ENCODE results near the gene CD9.

DNA sequence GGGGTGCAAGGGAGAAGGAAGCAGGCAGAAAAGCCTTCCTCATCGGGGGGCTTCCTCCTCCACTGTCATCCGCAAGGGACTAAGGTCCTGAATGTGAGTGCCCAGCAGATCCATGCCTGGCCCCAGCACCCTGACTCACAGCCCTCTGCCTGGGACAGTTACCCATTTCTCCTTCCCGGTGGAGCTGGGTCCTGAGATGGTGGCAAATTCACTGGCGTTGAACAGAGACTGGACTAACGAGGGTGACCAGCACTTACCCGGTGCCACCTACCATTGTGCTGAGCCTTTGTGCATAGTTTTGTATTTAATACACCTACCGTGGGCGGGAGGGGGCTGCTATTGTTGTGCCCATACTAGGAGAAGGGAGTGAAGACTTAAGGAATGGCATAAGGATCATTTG, 79.4 kb downstream of the CD9 start:
- TF ChIP-seq, protein P1, sequence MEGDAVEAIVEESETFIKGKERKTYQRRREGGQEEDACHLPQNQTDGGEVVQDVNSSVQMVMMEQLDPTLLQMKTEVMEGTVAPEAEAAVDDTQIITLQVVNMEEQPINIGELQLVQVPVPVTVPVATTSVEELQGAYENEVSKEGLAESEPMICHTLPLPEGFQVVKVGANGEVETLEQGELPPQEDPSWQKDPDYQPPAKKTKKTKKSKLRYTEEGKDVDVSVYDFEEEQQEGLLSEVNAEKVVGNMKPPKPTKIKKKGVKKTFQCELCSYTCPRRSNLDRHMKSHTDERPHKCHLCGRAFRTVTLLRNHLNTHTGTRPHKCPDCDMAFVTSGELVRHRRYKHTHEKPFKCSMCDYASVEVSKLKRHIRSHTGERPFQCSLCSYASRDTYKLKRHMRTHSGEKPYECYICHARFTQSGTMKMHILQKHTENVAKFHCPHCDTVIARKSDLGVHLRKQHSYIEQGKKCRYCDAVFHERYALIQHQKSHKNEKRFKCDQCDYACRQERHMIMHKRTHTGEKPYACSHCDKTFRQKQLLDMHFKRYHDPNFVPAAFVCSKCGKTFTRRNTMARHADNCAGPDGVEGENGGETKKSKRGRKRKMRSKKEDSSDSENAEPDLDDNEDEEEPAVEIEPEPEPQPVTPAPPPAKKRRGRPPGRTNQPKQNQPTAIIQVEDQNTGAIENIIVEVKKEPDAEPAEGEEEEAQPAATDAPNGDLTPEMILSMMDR (IDR thresholded peaks at IDR 0.05; ENCODE audit: low read length): no peak
- TF ChIP-seq EZH2 (IDR thresholded peaks at IDR 0.05; ENCODE audit: borderline replicate concordance, low read length): no peak

All from OCI-LY1 (cell line).